Hematopoietic multipotent progenitor cell (in vitro differentiated cells): ENCODE results near the gene ADCY3. TPM values are rescaled to one million over a fixed set of nuclear protein-coding genes. Genes with fewer than 3 reads are reported as not detected.

Source experiments
- DNase-seq, 3 donors: peaks; one replicate each; pipeline ENCODE4 v3.0.0-alpha.2; 2011 to 2015; ENCODE audit warnings: low read depth in 2 of 3, low spot score in 2 of 3
- small RNA-seq: library from RNA; depleted of rRNA; stranded (forward); fragments of <200 nt; gene quantifications from one replicate; pipeline ENCODE3, GENCODE V24; 2012
- total RNA-seq: library from RNA; depleted of rRNA; stranded (reverse); fragments of >200 nt; gene quantifications from one replicate; pipeline ENCODE4 v1.2.3, GENCODE V29; 2012

Gene ADCY3
- total RNA-seq, 1 donor: 74.9 TPM

DNA sequence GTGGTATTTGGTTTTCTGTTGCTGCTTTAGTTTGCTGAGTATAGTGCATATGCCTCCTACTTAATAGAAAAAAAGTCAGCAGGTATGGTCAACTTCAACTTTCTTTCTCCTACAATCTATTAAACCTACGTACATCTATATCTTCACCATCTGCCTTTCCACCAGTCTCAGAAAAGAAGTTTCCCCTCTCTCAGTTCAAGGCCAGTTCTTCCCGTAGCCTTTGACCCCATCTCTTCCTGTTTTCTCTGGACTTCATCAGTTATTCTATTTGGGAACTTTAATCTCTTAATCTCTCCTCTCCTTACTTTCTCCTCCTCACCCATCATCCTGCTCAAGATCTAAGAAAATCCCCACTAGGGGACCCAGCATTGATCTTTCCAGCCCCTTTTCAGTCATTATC lies 132.5 kb downstream of the ADCY3 start:
- DNase-seq: no peak

GRCh38 chr2:24785671-24786321 lies 134.2 kb downstream of the ADCY3 start:
- peak in 2 of 3 donors; percentile 46 to 74 for DNase-seq

DNA sequence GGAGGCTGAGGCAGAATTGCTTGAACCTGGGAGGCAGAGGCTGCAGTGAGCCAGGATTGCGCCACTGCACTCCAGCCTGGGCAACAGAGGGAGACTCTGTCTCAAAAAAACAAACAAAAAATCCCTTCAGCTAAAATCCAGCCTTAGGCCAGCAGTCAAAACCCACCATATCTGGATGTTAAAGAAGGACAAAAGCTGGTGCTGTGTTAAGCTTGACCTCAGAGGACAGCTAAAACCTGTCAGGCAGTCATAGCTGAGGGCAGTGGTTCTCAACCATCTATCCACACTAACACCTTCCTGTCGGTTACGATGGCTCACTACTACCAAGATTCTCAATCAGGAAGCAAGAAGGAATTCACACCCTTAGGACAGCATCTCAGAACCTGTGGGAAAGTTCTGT lies 136.4 kb downstream of the ADCY3 start:
- DNase-seq: no peak

DNA sequence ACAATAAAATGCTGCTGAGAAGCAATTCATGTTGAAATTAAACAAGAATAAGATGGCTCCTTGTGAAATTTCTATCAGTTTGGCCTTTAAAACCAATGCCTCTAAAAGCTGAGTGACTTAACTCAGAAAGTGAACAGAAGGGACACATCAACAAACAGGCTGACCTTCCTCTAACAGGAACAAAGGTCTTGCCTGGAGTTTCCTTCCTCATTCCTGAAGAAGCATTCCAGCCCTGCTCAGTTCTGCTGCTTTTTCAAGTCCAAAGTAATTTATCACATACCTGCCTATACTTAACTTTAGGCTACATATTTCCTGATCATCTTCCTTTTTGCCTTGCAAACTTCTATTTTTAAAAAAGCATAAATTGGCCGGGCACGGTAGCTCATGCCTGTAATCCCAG lies 140.9 kb downstream of the ADCY3 start:
- DNase-seq: no peak

DNA sequence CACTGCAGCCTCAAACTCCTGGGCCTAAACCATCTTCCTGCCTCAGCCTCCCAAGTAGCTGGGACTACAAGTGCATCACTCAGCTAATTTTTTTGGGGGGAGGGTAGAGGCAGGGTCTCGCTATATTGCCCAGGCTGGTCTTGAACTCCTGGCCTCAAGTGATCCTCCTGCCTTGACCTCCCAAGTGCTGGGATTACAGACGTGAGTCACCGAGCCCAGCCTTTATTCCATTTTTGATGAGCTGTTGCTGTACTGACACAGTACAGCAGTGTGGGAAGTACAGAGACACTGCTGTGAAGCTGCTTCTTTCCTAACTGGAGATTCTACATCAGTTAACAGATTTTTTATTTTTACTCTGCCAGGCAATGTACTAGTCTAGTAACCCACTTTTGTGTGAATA lies 145.7 kb downstream of the ADCY3 start:
- no peak for DNase-seq

DNA sequence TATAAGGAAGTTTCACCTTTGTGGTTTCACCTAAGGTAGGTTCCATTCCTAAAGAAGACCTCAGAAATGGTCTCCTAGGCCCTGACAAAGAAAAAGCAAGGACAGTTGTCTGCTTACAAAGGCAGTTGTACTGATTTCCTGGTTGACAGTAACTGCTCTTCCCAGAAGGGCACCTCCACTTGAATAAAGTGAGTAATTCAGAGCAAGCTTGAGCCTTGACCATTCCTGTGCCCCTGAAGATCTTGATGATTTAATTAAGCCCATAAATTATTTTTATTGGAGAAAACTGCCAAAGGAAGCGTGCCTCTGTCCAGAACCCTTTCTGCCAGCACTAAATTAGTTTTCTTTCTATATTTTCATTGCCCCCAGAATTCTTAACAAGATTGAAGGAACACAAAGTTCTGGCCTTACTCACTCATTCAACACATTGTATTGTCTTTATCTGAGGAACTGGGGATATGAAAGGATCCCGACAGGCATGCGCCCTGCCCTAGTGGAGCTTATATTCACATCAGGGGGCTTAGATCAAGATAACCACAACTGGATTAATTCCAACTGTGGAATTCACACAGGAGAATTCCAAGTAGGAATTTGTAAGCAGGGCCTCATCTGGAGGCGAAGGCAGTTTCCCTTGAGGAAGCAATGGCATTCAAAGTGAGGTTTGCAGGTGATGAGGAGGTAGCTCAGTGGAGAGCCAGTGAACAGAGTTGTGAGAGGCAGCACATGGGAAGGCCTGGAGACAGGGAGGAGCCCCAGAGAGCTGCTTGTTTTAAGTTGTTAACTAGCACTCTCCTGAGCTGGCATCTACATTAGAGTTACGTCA lies 148.1 kb downstream of the ADCY3 start:
- DNase-seq: no peak

DNA sequence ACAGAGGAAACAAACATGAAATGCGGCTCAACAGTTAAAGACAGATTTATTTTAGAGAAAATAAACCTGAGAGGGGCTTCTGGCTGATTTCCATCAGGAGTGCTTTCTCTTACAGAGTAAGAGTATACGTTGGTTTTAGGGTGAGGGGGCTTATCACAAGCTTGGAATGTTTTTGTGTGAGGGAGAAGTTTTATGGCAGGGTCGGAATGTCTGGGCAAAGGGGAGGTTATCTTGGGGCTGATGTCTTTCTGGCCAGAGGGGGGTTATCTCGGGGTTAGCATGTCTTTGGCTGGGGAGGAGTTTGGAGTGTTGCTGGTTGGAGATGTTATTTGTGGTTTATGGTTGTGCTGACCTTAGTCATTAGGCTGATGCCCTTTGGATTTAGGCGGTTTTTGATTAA lies 149.0 kb downstream of the ADCY3 start:
- DNase-seq: no peak

Small RNA genes within 50 kb of the gene (small RNA-seq; reads per million reads assigned to genes)
- gene AC013267.1: not detected
- not detected for gene RF00016

Other genes starting within 250 kb of the ADCY3 start
- gene PTRHD1, start 126.8 kb downstream of the ADCY3 start, total RNA-seq: 57.1 TPM
- gene CENPO, start 126.8 kb downstream of the ADCY3 start, total RNA-seq: 10.2 TPM
- 5.9 TPM for gene DNAJC27, start 51.7 kb upstream of the ADCY3 start, total RNA-seq
- 0.27 TPM for gene EFR3B, start 121.8 kb upstream of the ADCY3 start, total RNA-seq
- gene POMC, start 248.3 kb upstream of the ADCY3 start, total RNA-seq: 23.4 TPM